Nephron progenitor cell (in vitro differentiated cells): Measurements from ENCODE around the gene HGFAC.
A peak's percentile ranks its signal among the peaks of the same experiment; 100 is the strongest.

ENCODE experiments used
- DNase-seq: peaks from one replicate; pipeline ENCODE4 v3.0.0; 2021
- H3K27ac Mint-ChIP-seq: 2 replicates; pipeline ENCODE4 v1.8.0; 2021; ENCODE audit warnings: mild to moderate bottlenecking, moderate library complexity, mixed read lengths
- H3K27me3 Mint-ChIP-seq: 2 replicates; pipeline ENCODE4 v1.8.0; 2021; ENCODE audit warnings: mild to moderate bottlenecking, low read depth, mixed read lengths; ENCODE audit not compliant: poor library complexity
- H3K36me3 Mint-ChIP-seq: 2 replicates; pipeline ENCODE4 v1.8.0; 2021; ENCODE audit warnings: low read depth, mixed read lengths
- H3K4me1 Mint-ChIP-seq: 2 replicates; pipeline ENCODE4 v1.8.0; 2021; ENCODE audit warnings: mixed read lengths
- H3K4me3 Mint-ChIP-seq: 2 replicates; pipeline ENCODE4 v1.8.0; 2021; ENCODE audit warnings: mild to moderate bottlenecking, moderate library complexity, mixed read lengths
- H3K9me3 Mint-ChIP-seq: 2 replicates; pipeline ENCODE4 v1.8.0; 2021; ENCODE audit warnings: mild to moderate bottlenecking, moderate library complexity, mixed read lengths
- TF ChIP-seq, protein P1 (sequence below): fragments of 200-600 bp; sonication (generic); IDR thresholded peaks from 2 replicates; pipeline ENCODE4 v1.5.0; 2021; ENCODE audit warnings: antibody characterized with exemption

HGFAC gene

DNA sequence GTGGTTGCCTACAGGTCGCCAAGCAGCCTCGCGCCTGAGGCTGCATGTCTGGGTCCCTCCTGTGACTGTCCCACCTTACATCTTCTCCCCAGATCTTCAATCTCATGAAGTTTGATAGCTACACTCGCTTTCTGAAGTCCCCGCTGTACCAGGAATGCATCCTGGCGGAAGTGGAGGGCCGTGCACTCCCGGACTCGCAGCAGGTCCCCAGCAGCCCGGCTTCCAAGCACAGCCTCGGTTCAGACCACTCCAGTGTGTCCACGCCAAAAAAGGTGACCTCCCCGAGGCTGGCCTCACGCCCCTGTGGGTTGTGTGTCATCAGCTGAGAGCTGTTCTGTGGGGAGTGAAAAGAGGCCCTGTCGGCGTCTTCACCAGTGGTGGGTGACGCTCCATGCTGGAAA, 24.9 kb upstream of the HGFAC start:
- H3K4me1 Mint-ChIP-seq, result peaks cover 58% of the 10 kb centered on the region
- H3K27ac Mint-ChIP-seq, result peak overlapping the region; percentile 80
- no peaks in the 10 kb centered on the region for H3K27me3 Mint-ChIP-seq
- no peak for DNase-seq
- H3K9me3 Mint-ChIP-seq, result no peaks in the 10 kb centered on the region
- TF ChIP-seq, protein P1, sequence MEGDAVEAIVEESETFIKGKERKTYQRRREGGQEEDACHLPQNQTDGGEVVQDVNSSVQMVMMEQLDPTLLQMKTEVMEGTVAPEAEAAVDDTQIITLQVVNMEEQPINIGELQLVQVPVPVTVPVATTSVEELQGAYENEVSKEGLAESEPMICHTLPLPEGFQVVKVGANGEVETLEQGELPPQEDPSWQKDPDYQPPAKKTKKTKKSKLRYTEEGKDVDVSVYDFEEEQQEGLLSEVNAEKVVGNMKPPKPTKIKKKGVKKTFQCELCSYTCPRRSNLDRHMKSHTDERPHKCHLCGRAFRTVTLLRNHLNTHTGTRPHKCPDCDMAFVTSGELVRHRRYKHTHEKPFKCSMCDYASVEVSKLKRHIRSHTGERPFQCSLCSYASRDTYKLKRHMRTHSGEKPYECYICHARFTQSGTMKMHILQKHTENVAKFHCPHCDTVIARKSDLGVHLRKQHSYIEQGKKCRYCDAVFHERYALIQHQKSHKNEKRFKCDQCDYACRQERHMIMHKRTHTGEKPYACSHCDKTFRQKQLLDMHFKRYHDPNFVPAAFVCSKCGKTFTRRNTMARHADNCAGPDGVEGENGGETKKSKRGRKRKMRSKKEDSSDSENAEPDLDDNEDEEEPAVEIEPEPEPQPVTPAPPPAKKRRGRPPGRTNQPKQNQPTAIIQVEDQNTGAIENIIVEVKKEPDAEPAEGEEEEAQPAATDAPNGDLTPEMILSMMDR, result no peak
- H3K4me3 Mint-ChIP-seq, result no peak overlapping the region
- H3K36me3 Mint-ChIP-seq, result peaks cover 41% of the 10 kb centered on the region

DNA sequence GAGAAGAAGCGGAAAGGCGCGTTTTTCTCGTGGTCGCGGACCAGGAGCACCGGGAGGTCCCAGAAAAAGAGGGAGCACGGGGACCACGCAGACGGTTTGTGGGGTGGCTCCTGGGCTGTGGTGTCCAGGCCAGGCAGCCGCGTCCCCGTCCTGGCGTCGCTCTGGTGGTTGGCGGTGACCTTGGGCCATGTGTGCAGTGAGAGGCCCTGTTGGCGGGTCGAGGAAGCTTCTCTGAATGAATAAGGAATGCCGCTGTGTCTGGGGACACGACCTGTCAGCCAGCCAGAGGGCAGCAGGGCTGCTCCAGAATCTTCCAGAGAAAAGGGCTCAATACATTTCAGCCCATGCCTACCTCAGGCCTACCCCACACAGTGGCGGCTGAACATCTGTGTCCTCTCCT, 24.3 kb upstream of the HGFAC start:
- no peaks in the 10 kb centered on the region for H3K9me3 Mint-ChIP-seq
- DNase-seq, result no peak

DNA sequence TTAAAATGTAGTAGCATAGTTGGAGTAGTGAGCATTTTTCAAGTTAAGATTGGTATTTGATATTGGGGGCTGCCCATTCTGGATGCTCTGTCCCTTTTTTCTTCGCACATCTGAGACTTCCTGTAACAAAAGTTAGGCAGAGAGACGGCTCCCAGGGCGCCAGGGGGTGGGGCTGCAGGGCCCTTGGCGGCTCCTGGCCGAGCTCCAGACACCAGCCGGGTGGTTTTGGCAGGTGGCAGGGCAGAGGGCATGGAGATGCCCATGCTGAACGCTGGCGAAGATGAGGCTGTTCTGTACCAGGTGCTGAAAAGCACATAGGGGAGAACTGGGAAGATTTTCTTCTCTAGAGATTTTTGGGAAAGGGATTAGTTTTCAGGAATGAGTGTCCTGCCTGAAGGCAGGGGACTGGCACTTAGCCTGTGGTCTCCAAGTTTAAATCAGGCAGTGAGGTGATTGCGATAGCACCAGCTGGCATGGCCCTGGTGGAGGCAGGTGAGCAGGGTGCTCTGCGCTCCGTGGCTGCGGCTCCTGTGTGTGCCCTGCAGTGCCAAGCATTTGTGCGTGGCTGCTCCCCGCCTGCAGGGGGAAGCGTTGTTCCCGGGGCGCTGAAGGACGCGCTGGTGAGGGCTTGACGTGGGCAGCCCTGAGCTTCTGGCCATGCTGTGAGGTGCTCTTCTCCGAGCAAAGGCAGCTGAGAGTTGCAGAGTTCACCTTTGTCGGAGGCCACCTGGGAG, 23.6 kb upstream of the HGFAC start:
- H3K4me3 Mint-ChIP-seq, result no peak overlapping the region
- peaks cover 51% of the 10 kb centered on the region for H3K4me1 Mint-ChIP-seq
- no peaks in the 10 kb centered on the region for H3K27me3 Mint-ChIP-seq
- H3K27ac Mint-ChIP-seq, result no peak overlapping the region
- H3K9me3 Mint-ChIP-seq, result no peaks in the 10 kb centered on the region
- H3K36me3 Mint-ChIP-seq, result peaks cover 41% of the 10 kb centered on the region
- TF ChIP-seq, protein P1, result no peak
- no peak for DNase-seq

More for the DNA sequence above, 24.3 kb upstream of the HGFAC start:
- Mint-ChIP-seq H3K36me3 (peaks cover 41% of the 10 kb centered on the region), H3K4me1 (peaks cover 53% of the 10 kb centered on the region), H3K27me3 (no peaks in the 10 kb centered on the region), H3K27ac (peak overlapping the region; percentile 29), H3K4me3 (no peak overlapping the region)
- TF ChIP-seq, protein P1, result no peak

DNA sequence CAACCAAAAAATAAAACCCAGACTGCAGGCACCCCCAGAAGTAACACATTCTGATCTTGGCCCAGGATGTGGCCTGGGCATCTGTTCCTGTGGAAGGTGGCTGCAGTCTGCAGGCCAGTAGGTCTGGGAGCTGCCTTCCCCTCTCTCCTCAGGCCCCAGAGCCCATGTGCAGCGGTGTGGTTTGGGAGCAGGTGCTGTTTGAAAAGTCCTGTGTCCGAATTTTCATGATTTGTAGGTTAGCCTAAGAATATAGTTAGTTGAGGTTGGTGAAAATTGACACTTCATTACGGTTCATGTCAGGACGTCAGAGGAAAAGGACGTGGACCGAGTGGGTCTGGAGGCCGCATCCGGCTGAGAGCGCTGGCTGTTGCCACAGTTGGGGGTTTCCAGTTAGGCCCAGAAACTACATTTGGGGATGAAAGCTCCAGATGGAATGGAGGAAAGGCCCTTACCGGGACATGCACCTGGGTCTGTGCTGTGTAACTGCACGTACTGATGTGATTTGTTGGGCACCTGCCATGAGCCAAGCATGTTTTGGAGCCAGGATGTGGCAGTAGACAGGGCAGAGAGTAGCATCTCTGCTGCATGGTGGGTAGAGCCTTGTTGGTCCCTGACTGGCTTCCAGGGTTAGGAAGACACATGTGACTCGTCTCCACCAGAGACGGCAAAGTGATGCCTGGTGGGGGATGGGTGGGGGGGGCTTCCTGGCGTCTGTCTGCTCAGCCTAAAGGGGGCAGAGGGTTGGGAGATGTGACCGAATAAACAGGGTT, 21.7 kb upstream of the HGFAC start:
- H3K9me3 Mint-ChIP-seq, result no peaks in the 10 kb centered on the region
- H3K4me1 Mint-ChIP-seq, result peaks cover 36% of the 10 kb centered on the region
- no peaks in the 10 kb centered on the region for H3K27me3 Mint-ChIP-seq
- no peak for DNase-seq
- H3K27ac Mint-ChIP-seq, result no peak overlapping the region
- H3K4me3 Mint-ChIP-seq, result no peak overlapping the region
- TF ChIP-seq, protein P1, result no peak
- peaks cover 40% of the 10 kb centered on the region for H3K36me3 Mint-ChIP-seq

DNA sequence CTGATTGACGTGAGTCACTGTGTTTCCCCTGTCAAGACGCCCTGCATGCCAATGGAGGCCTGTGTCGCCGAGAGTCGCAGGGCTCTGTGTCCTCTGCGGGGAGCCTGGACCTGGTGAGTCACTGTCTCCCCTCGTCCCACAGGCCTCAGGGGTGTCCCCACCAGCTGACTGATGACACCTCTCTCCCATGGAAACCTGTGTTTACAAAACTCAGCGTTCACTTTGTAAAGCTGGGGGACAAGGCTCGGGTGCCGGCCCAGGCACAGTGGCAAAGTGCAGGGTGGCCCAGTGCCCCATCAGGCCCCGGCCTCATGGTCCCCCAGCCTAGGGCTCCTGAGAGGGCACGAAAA, 21.2 kb upstream of the HGFAC start:
- H3K4me3 Mint-ChIP-seq, result no peak overlapping the region
- DNase-seq, result no peak
- peaks cover 39% of the 10 kb centered on the region for H3K36me3 Mint-ChIP-seq
- no peak overlapping the region for H3K27ac Mint-ChIP-seq
- TF ChIP-seq, protein P1, result no peak
- H3K9me3 Mint-ChIP-seq, result no peaks in the 10 kb centered on the region
- H3K4me1 Mint-ChIP-seq, result peaks cover 30% of the 10 kb centered on the region
- H3K27me3 Mint-ChIP-seq, result no peaks in the 10 kb centered on the region
